ENCODE data around the gene OPTC. TPM values are rescaled to one million over a fixed set of nuclear protein-coding genes. Genes with fewer than 3 reads are reported as not detected.

Gene OPTC
- total RNA-seq, 4 donors from 2014 or later = not detected

- no peaks in the 10 kb centered on the region for H3K36me3 ChIP-seq
- in situ Hi-C loops (cut with MboI; ENCODE audit: low sequenced_read_pairs in 4 of 4) (loop anchor here (5.0 to 10.0 kb wide), 3 partner anchors 99 to 197 kb away; partner anchors contain the start of gene ATP2B4 (in 1 of the 4)), intact Hi-C loops (cut with DNase I; ENCODE audit: low total_unique reads) (loop anchor here (5.0 kb wide), 1 partner anchor 122 kb away; the partner anchor contains the start of gene ATP2B4)
- no peaks in the 10 kb centered on the region for H3K9me3 ChIP-seq
- DNase-seq (no peak), ATAC-seq (no peak)
- no peaks in the 10 kb centered on the region for H3K27me3 ChIP-seq
- peaks cover 11 to 13% of the 10 kb centered on the region in 2 donors for H3K4me1 ChIP-seq
- TF ChIP-seq CTCF (IDR thresholded peaks at IDR 0.05 in 4 of 5, conservative IDR thresholded peaks at IDR 0.05 in 1 of 5) = no peak
- TF ChIP-seq POLR2A (IDR thresholded peaks at IDR 0.05) = no peak
- H3K27ac ChIP-seq = no peak overlapping the region
- no peak overlapping the region for H3K4me3 ChIP-seq
Measured at GRCh38 chr1:203505526-203506204, 11.7 kb downstream of the OPTC start.

- Histone ChIP-seq H3K4me1 (peaks cover 13% of the 10 kb centered on the region in 2 donors), H3K27ac (peak overlapping the region in 3 of 4 donors; percentile 12 to 44 (median 31)), H3K9me3 (no peaks in the 10 kb centered on the region), H3K27me3 (no peaks in the 10 kb centered on the region), H3K4me3 (no peak overlapping the region), H3K36me3 (no peaks in the 10 kb centered on the region)
- no peak for ATAC-seq
- no peak for DNase-seq
- in situ Hi-C loops (cut with MboI; ENCODE audit: low sequenced_read_pairs in 4 of 4) = loop anchor here (5.0 to 10.0 kb wide), 3 partner anchors 98 to 195 kb away; partner anchors contain the start of gene ATP2B4 (in 1 of the 4)
- TF ChIP-seq POLR2A (IDR thresholded peaks at IDR 0.05) = no peak
- no peak for TF ChIP-seq CTCF (IDR thresholded peaks at IDR 0.05 in 4 of 5, conservative IDR thresholded peaks at IDR 0.05 in 1 of 5)
- intact Hi-C loops (cut with DNase I; ENCODE audit: low total_unique reads) = loop anchor here (5.0 kb wide), 1 partner anchor 120 kb away; the partner anchor contains the start of gene ATP2B4
Measured at GRCh38 chr1:203506858-203507626, 13.1 kb downstream of the OPTC start.

DNA sequence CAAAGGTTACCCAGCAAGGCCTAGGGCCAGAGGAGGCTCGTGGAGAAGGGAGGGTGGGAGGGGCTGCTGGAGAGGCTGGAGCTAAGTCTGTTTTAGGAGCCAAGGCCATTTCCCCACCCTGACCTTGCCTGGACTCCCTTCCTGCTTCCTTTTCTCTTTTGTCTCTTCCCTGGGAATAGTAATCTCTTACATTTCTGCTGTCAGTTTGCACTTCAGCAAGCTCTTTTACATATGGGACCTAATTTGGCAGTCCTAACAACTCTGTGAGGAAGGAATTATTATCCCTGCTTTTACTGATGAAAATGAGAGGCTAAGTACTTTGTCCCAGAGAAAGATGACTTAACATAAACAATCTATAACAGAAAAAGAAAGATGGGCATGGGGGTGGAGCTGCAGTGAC, 13.8 kb downstream of the OPTC start:
- Histone ChIP-seq H3K4me1 (peaks cover 13 to 18% of the 10 kb centered on the region in 2 donors), H3K4me3 (no peak overlapping the region), H3K27me3 (no peaks in the 10 kb centered on the region), H3K9me3 (no peaks in the 10 kb centered on the region), H3K27ac (peak overlapping the region in 2 of 4 donors; percentile 31 to 44), H3K36me3 (no peaks in the 10 kb centered on the region)
- DNase-seq = no peak
- in situ Hi-C loops (cut with MboI; ENCODE audit: low sequenced_read_pairs in 4 of 4) = loop anchor here (5.0 to 10.0 kb wide), 3 partner anchors 97 to 195 kb away; partner anchors contain the start of gene ATP2B4 (in 1 of the 4)
- intact Hi-C loops (cut with DNase I; ENCODE audit: low total_unique reads) = loop anchor here (5.0 kb wide), 1 partner anchor 120 kb away; the partner anchor contains the start of gene ATP2B4
- TF ChIP-seq CTCF (IDR thresholded peaks at IDR 0.05 in 4 of 5, conservative IDR thresholded peaks at IDR 0.05 in 1 of 5) = no peak
- no peak for TF ChIP-seq POLR2A (IDR thresholded peaks at IDR 0.05)
- ATAC-seq = no peak

GRCh38 chr1:203508463-203509073, 14.6 kb downstream of the OPTC start:
- intact Hi-C loops (cut with DNase I; ENCODE audit: low total_unique reads) (loop anchor here (5.0 kb wide), 1 partner anchor 119 kb away; the partner anchor contains the start of gene ATP2B4), in situ Hi-C loops (cut with MboI; ENCODE audit: low sequenced_read_pairs in 4 of 4) (loop anchor here (5.0 to 10.0 kb wide), 3 partner anchors 96 to 194 kb away; partner anchors contain the start of gene ATP2B4 (in 1 of the 4))
- Histone ChIP-seq H3K36me3 (no peaks in the 10 kb centered on the region), H3K4me1 (peaks cover 13 to 18% of the 10 kb centered on the region in 2 donors), H3K4me3 (no peak overlapping the region), H3K9me3 (no peaks in the 10 kb centered on the region), H3K27ac (peak overlapping the region in 2 of 4 donors; percentile 28 to 44), H3K27me3 (no peaks in the 10 kb centered on the region)
- no peak for ATAC-seq
- TF ChIP-seq CTCF (IDR thresholded peaks at IDR 0.05 in 4 of 5, conservative IDR thresholded peaks at IDR 0.05 in 1 of 5) = no peak
- TF ChIP-seq POLR2A (IDR thresholded peaks at IDR 0.05) = no peak
- DNase-seq = no peak

Data from gastrocnemius medialis (tissue), 4 donors.